ENCODE results near the gene OXT. TPM values are rescaled to one million over a fixed set of nuclear protein-coding genes. Genes with fewer than 3 reads are reported as not detected.

Gene OXT
- total and polyA plus RNA-seq, 2 of the 13 experiments (the other 11 are each of a cell fraction or from before 2014, with no cell fraction given), result not detected

DNA sequence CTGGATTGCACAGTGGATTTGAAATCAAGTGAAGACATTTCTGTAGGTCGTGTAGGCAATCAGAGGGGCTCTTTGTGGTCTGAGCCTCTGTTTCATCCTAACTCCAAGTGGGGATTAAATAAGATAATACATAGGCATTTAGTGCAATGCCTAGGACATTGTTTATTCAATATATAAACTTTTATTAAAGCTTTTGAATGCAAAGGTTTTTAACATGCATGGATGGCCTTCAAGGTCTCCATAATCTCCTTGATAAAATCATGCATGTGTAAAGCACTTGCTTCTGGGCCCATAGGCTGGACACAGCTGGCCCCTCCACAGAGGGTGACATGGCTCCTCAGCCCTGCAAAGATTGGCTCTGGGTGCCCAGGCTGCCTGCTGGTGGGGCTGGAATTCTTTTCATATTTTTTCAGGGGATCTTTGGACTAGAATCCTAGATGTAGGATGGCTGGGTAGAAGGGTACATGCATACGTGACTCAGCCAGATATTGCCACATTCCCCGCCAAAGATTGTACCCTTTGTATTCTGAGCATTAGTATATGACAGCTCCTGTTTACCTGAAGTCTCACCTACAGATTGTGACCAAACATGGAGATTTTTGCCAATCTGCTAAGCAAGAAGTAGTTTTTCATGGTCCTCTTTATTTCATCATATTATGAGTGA is 32.1 kb downstream of the OXT start (continued):
- TF ChIP-seq SNAI1 (CRISPR knock-in tag; IDR thresholded peaks at IDR 0.05; ENCODE audit: borderline replicate concordance), result no peak
- TF ChIP-seq KDM5A (IDR thresholded peaks at IDR 0.05; ENCODE audit: borderline replicate concordance, low read length), result no peak; the same call in 1 of the 2 replicates
- TF ChIP-seq ZNF335 (CRISPR knock-in tag; IDR thresholded peaks at IDR 0.05), result peak; percentile 42; the same call in 1 of the 2 replicates
- no peak for TF ChIP-seq U2AF1 (optimal IDR thresholded peaks at IDR 0.05; ENCODE audit: low read depth, low read length)
- peak; percentile 88 for TF ChIP-seq ZBTB7B (CRISPR knock-in tag; IDR thresholded peaks at IDR 0.05)
- no peak for TF ChIP-seq POLR2AphosphoS2 (IDR thresholded peaks at IDR 0.05; ENCODE audit: low read depth, low read length)
- peak; percentile 65; the same call in 1 of the 2 replicates for TF ChIP-seq SIX1 (CRISPR knock-in tag; IDR thresholded peaks at IDR 0.05; ENCODE audit: borderline replicate concordance)
- no peak; the same call in 1 of the 2 replicates for TF ChIP-seq TMF1 (CRISPR knock-in tag; IDR thresholded peaks at IDR 0.05; ENCODE audit: low read depth)
- TF ChIP-seq, protein P1, sequence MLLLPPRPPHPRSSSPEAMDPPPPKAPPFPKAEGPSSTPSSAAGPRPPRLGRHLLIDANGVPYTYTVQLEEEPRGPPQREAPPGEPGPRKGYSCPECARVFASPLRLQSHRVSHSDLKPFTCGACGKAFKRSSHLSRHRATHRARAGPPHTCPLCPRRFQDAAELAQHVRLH (CRISPR knock-in tag; IDR thresholded peaks at IDR 0.05; ENCODE audit: borderline replicate concordance, low read depth), result peak; percentile 86; the same call in 1 of the 2 replicates
- TF ChIP-seq SP4 (CRISPR knock-in tag; IDR thresholded peaks at IDR 0.05), result 0 out of 2 replicates have a peak, but pooled peaks have one; percentile 32
- no peak for TF ChIP-seq U2AF2 (IDR thresholded peaks at IDR 0.05; ENCODE audit: low read depth, low read length)
- TF ChIP-seq NKX3-1 (CRISPR knock-in tag; IDR thresholded peaks at IDR 0.05), result no peak
- TF ChIP-seq ZFY (CRISPR knock-in tag; IDR thresholded peaks at IDR 0.05), result 0 out of 2 replicates have a peak, but pooled peaks have one; percentile 8
- no peak for TF ChIP-seq ZNF33A (CRISPR knock-in tag; IDR thresholded peaks at IDR 0.05; ENCODE audit: borderline replicate concordance)
- no peak; the same call in 1 of the 2 replicates for TF ChIP-seq CBFB (CRISPR knock-in tag; IDR thresholded peaks at IDR 0.05)
- TF ChIP-seq ZFP1 (CRISPR knock-in tag; IDR thresholded peaks at IDR 0.05), result peak; percentile 80; the same call in 1 of the 2 replicates
- TF ChIP-seq LCORL (IDR thresholded peaks at IDR 0.05), result peak; percentile 51; the same call in 1 of the 2 replicates
- peak; percentile 96 for TF ChIP-seq LCORL (CRISPR knock-in tag; IDR thresholded peaks at IDR 0.05)
- TF ChIP-seq MED13 (CRISPR knock-in tag; IDR thresholded peaks at IDR 0.05), result no peak
- no peak for TF ChIP-seq ZSCAN12 (CRISPR knock-in tag; IDR thresholded peaks at IDR 0.05)
- TF ChIP-seq ZNF75D (CRISPR knock-in tag; IDR thresholded peaks at IDR 0.05; ENCODE audit: borderline replicate concordance), result no peak
- TF ChIP-seq, protein P2, sequence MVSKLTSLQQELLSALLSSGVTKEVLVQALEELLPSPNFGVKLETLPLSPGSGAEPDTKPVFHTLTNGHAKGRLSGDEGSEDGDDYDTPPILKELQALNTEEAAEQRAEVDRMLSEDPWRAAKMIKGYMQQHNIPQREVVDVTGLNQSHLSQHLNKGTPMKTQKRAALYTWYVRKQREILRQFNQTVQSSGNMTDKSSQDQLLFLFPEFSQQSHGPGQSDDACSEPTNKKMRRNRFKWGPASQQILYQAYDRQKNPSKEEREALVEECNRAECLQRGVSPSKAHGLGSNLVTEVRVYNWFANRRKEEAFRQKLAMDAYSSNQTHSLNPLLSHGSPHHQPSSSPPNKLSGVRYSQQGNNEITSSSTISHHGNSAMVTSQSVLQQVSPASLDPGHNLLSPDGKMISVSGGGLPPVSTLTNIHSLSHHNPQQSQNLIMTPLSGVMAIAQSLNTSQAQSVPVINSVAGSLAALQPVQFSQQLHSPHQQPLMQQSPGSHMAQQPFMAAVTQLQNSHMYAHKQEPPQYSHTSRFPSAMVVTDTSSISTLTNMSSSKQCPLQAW (CRISPR knock-in tag; IDR thresholded peaks at IDR 0.05), result peak; percentile 53
- no peak for TF ChIP-seq NCOA5 (CRISPR knock-in tag; IDR thresholded peaks at IDR 0.05)
- peak; percentile 92; the same call in 1 of the 2 replicates for TF ChIP-seq ZNF788 (CRISPR knock-in tag; IDR thresholded peaks at IDR 0.05; ENCODE audit: borderline replicate concordance)
- TF ChIP-seq ZNF564 (CRISPR knock-in tag; IDR thresholded peaks at IDR 0.05), result peak; percentile 59; the same call in 1 of the 2 replicates
- TF ChIP-seq ZNF33B (CRISPR knock-in tag; IDR thresholded peaks at IDR 0.05), result peak; percentile 64; the same call in 1 of the 2 replicates
- TF ChIP-seq, protein P3, sequence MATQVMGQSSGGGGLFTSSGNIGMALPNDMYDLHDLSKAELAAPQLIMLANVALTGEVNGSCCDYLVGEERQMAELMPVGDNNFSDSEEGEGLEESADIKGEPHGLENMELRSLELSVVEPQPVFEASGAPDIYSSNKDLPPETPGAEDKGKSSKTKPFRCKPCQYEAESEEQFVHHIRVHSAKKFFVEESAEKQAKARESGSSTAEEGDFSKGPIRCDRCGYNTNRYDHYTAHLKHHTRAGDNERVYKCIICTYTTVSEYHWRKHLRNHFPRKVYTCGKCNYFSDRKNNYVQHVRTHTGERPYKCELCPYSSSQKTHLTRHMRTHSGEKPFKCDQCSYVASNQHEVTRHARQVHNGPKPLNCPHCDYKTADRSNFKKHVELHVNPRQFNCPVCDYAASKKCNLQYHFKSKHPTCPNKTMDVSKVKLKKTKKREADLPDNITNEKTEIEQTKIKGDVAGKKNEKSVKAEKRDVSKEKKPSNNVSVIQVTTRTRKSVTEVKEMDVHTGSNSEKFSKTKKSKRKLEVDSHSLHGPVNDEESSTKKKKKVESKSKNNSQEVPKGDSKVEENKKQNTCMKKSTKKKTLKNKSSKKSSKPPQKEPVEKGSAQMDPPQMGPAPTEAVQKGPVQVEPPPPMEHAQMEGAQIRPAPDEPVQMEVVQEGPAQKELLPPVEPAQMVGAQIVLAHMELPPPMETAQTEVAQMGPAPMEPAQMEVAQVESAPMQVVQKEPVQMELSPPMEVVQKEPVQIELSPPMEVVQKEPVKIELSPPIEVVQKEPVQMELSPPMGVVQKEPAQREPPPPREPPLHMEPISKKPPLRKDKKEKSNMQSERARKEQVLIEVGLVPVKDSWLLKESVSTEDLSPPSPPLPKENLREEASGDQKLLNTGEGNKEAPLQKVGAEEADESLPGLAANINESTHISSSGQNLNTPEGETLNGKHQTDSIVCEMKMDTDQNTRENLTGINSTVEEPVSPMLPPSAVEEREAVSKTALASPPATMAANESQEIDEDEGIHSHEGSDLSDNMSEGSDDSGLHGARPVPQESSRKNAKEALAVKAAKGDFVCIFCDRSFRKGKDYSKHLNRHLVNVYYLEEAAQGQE (IDR thresholded peaks at IDR 0.05; ENCODE audit: borderline replicate concordance in 1 of 2, low read depth in 1 of 2, low read length in 2 of 2), result peak in 1 of 2 experiments; percentile 49; a peak in 1 of 4 replicates
